Measurements from ENCODE around the gene FMO4. TPM values are rescaled to one million over a fixed set of nuclear protein-coding genes. Genes with fewer than 3 reads are reported as not detected.
"Not testable (repeated sequence)": the region's sequence is repeated elsewhere in the genome, so short reads cannot be mapped to it uniquely, and the experiment has no call there.

The FMO4 gene
- total RNA-seq, 6 experiments from 2014 or later, result 12.8 to 32.7 (median 20.0) TPM

GRCh38 chr1:171334024-171334640 is 20.1 kb downstream of the FMO4 start:
- 100% methylated on average over 1 of the region's 1 CpG for WGBS (ENCODE audit: insufficient coverage, low coverage, low lambda C conversion rate, missing lambda C conversion rate)
- TF ChIP-seq CTCF (IDR thresholded peaks at IDR 0.05) (no peak), POLR2A (IDR thresholded peaks at IDR 0.05) (no peak)
- no peak for ATAC-seq
- no peak for DNase-seq
- Histone ChIP-seq H3K27ac (no peak overlapping the region), H3K4me1 (peaks cover 0 to 16% (median 8%) of the 10 kb centered on the region in 4 donors), H3K36me3 (peaks cover 0 to 7% (median 0%) of the 10 kb centered on the region in 4 donors), H3K27me3 (no peaks in the 10 kb centered on the region), H3K9me3 (no peaks in the 10 kb centered on the region), H3K4me3 (no peak overlapping the region)
- intact Hi-C loops (cut with DNase I), result no loop called here

DNA sequence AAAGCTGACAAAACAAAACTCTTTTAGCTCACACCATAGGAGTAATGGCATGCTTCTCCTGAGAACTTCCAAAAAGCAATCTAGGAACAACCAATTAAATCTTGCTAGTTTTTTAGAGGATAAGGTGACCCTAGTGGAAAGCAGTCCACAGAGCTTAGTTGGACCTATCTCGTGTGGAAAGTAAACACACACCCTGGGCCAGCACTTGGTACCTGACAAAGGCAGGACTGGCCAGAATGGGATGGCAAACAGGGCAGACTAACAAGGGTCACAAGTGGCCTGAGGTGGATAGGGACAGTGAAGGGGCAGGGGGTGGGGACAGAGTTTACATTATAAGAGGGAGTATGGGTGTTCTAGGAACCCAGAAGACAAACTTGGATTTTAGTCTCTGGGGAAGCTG is 22.0 kb downstream of the FMO4 start:
- no peaks in the 10 kb centered on the region for H3K27me3 ChIP-seq
- intact Hi-C loops (cut with DNase I), result no loop called here

DNA sequence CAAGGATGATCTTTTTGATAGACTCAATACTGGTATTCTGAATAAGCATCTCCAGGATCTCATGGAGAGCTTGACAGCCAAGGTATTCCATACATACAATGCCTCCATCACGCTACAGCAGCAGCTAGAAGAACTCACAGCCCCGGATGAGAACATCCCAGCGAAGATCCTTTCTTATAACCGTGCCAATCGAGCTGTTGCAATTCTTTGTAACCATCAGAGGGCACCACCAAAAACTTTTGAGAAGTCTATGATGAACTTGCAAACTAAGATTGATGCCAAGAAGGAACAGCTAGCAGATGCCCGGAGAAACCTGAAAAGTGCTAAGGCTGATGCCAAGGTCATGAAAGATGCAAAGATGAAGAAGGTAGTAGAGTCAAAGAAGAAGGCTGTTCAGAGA is 25.4 kb downstream of the FMO4 start:
- H3K4me1 ChIP-seq, result peaks cover 0 to 31% (median 11%) of the 10 kb centered on the region in 4 donors
- H3K4me3 ChIP-seq; H3K36me3 ChIP-seq; ATAC-seq; H3K9me3 ChIP-seq; H3K27me3 ChIP-seq; DNase-seq; H3K27ac ChIP-seq; intact Hi-C loops (cut with DNase I): not testable (repeated sequence)
- peak in 1 of 4 donors; percentile 9 for TF ChIP-seq CTCF (IDR thresholded peaks at IDR 0.05)
- WGBS (ENCODE audit: insufficient coverage, low coverage, low lambda C conversion rate, missing lambda C conversion rate), result 90% methylated on average over 6 of the region's 6 CpGs

More for the DNA sequence above, 22.0 kb downstream of the FMO4 start:
- Histone ChIP-seq H3K27ac (peak overlapping the region in 1 of 3 donors; percentile 53), H3K9me3 (no peaks in the 10 kb centered on the region), H3K4me3 (no peak overlapping the region), H3K4me1 (peaks cover 0 to 15% (median 4%) of the 10 kb centered on the region in 4 donors), H3K36me3 (peaks cover 0 to 7% (median 0%) of the 10 kb centered on the region in 4 donors)
- WGBS (ENCODE audit: insufficient coverage, low coverage, low lambda C conversion rate, missing lambda C conversion rate), result 36% methylated on average over 1 of the region's 1 CpG
- peak in 2 of 3 donors; percentile 75 to 78 for DNase-seq
- no peak for TF ChIP-seq CTCF (IDR thresholded peaks at IDR 0.05)
- no peak for TF ChIP-seq POLR2A (IDR thresholded peaks at IDR 0.05)
- ATAC-seq, result peak; percentile 87 to 98 (median 96)

DNA sequence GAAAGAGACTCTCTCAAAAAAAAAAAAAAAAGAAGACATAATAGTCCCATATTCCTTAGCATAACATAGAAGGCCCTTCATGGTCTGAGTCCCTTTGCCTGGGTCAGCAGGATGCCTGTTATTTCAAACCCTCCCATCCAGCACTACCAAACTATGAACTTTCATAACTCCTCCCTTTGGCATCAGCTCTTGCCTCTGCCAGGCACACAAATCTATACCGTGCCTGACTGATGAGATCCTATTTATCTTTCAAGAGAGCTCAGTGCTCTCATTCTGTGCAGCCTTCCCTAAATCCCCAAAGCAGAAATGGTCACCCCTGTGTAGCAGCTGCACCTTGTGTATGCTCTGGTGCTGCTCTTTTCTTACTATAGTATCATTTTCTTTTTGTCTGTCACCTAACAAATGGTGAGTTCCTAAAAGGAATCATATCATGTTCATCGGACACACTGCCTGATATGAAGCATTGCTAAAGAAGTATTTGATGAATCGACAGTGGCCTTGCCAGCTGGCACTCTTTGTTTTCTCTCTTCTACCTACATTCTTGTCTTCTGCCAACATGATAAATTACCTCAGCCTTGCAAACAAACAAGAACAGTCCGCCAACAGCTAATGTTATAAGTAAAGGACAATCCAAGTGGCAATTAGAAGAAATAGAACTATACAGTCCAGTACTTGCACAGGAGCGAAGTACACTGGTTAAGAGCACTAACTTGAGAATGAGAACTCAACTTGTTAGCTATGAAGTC is 29.9 kb downstream of the FMO4 start:
- DNase-seq, result peak; percentile 44 to 86 (median 66)
- Histone ChIP-seq H3K27ac (peak overlapping the region; percentile 67 to 85 (median 80)), H3K4me1 (peaks cover 0 to 31% (median 13%) of the 10 kb centered on the region in 4 donors), H3K27me3 (no peaks in the 10 kb centered on the region), H3K36me3 (no peaks in the 10 kb centered on the region), H3K4me3 (peak overlapping the region in 2 of 3 donors; percentile 30 to 38), H3K9me3 (no peaks in the 10 kb centered on the region)
- TF ChIP-seq POLR2A (IDR thresholded peaks at IDR 0.05) (peak; percentile 58), CTCF (IDR thresholded peaks at IDR 0.05) (no peak)
- intact Hi-C loops (cut with DNase I), result no loop called here
- 24% methylated on average over 5 of the region's 5 CpGs for WGBS (ENCODE audit: insufficient coverage, low coverage, low lambda C conversion rate, missing lambda C conversion rate)
- ATAC-seq, result peak; percentile 82 to 92 (median 84)
